GM18519 (cell line): ENCODE results near the gene RASL11B.

Experiments
- ATAC-seq: cut with Tn5 transposase; IDR thresholded peaks from one replicate; pipeline ENCODE4 v1.9.1; 2021; ENCODE audit warnings: mild to moderate bottlenecking, moderate library complexity; ENCODE audit not compliant: unreplicated experiment, low FRiP score

RASL11B gene

DNA sequence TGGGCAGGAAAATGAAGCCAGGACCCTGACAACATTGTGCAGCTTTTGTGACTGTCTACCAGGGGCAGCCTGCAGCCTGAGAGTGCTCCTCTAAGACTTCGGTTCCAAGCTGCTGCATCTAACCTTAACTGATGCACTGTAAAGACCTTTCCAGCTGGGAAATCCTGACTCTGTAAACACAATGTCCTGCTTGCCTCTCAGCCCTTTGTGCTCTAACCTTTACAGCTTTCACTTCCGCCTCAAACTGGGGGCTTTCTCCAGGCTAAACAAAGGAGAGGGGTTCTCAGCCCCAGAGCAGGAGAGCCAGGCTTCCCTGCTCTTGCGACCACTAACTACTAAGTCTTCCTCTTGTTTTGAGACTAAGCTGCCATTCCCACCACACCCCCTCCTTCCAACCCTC is 19.3 kb upstream of the RASL11B start:
- ATAC-seq: no peak

- no peak for ATAC-seq
Observed at GRCh38 chr4:52843351-52843750, 18.8 kb upstream of the RASL11B start.

DNA sequence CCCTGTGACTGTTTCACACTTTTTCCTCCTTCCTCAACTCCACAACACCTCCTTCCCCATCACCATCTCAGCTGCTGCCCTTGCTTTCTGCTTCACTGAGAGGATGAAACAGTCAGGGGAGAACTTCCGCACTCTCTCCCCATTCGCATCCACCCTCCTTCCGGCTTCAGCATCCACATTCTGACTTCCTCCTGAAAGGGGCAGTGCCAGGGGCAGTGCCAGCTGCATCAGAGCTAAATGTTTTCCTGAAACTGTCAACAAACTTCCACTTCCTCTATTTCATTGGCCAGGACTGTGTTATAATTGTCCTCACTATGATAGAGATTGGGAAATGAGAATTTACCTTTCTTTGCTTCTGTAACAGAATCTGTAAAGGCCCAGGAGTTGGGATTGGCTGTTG is 18.2 kb upstream of the RASL11B start:
- no peak for ATAC-seq

- ATAC-seq: no peak
Observed at GRCh38 chr4:52844596-52844995, 17.5 kb upstream of the RASL11B start.

DNA sequence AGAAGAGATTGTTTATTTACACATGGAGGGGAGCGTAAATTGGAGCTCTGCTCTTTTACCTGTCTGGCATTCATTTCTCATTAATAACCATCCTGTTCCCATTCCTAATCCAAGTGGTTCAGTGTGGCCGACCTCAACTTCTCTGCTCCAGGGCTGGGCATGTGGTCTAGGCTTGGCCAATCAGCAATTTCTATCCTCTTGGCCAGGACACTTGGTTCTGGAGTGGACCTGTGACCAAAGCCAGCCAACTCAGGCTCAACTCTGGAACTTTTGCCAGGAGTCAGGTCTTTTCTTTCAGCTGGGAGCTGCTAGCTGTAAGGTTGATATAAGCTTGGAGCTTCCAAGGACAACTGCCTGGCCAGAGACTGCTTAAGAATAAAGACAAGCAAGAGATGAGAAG is 15.6 kb upstream of the RASL11B start:
- no peak for ATAC-seq

DNA sequence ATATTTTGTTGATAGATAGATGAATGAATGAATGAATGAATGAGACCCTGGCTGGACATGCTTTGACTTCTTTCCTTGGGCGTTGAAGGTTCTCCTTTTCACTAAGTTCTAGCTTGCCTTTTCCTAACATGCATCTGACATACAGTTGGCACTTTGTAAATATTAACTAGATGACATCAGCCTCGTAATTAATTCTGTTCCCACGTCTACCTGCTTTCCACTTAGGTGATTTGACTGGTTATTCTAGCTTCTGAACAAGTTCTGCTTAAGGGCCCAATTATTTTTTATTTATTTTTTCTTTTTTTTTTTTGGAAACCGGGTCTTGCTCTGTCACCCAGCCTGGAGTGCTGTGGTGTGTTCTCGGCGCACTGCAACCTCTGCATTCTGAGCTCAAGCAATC is 13.9 kb upstream of the RASL11B start:
- ATAC-seq: no peak

DNA sequence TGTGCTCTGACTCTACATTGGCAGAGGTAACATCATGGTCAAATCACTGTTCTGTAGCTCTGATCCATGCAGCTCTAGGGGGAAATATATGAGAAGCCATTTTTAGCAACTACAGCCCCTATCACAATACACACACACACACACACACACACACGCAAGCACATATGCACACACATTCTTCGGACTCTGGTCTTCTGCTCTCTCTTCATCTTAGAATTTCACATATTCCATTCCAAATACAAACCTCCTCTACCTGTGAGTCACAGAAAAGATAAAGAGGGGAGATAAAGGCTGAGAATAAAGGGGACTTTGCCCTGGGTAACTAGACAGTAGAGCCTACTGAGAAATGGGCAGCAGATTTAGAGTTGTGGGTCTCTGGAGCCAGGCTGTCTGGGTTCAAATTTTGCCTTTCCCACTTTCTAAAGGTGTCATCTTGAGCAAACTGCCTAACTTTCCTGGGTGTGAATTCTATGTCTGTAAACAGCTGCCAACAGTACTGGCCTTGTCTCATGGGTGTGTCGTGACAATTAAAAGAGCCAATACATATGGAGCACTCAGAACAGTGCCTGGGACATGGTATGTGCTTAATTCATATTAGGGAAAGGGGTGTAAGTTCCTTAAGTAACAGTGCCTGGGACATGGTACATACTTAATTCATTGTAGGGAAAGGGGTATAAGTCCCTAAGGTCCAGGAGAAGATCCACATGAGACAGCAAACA is 11.6 kb upstream of the RASL11B start:
- ATAC-seq: no peak

GRCh38 chr4:52852041-52852440 is 10.1 kb upstream of the RASL11B start:
- ATAC-seq: no peak

GRCh38 chr4:52852711-52853110 is 9.4 kb upstream of the RASL11B start:
- no peak for ATAC-seq

DNA sequence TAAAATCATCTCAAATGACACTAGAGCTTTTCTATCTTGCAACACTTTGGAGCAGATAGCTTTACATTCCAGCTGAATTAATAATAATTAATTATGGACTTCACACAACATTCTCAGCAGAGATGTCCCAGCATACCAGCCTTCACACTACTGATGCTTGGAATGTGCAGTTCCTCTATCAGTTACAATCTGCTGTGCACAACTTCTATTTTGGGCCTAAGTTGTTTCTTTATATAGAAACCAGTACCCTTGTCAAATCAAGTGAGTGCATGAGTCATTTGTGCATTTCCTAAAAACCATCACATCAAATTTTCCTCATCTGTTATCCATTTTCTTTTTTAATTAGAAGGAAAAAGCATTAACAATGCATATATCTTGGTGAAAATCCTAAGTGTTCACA is 8.8 kb upstream of the RASL11B start:
- ATAC-seq: no peak

- peak; percentile 38 for ATAC-seq
Observed at GRCh38 chr4:52856801-52857200, 5.3 kb upstream of the RASL11B start.

- ATAC-seq: no peak
Observed at GRCh38 chr4:52860361-52860760, 1.8 kb upstream of the RASL11B start.

- no peak for ATAC-seq
Observed at GRCh38 chr4:52861171-52861823, 820 bp upstream of the RASL11B start.

DNA sequence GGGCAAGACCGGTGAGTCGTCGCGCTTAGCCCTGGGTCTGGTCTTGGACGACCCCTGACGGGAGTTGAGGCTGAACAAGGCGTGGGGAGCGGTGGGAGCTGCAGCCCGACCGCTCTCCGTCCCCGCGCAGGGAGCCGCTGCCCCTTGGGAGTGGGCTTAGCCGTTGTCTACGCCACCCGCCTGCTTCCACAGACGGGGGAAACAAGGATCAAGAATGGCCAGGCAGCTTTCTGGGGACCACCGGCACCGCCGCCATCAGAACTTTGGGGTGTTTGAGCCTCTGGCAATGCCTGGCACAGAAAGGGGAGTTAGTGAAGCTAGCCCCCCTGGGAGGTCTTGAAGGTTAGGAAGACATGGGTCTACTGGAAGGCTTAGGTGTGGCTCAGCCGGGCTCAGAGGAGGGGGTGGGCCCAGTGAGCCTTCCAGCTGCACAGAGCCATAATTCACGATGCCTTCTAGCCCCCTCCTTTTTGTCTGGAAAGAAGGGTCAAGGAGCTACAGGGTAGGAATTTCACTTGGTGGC is 583 bp downstream of the RASL11B start:
- no peak for ATAC-seq

DNA sequence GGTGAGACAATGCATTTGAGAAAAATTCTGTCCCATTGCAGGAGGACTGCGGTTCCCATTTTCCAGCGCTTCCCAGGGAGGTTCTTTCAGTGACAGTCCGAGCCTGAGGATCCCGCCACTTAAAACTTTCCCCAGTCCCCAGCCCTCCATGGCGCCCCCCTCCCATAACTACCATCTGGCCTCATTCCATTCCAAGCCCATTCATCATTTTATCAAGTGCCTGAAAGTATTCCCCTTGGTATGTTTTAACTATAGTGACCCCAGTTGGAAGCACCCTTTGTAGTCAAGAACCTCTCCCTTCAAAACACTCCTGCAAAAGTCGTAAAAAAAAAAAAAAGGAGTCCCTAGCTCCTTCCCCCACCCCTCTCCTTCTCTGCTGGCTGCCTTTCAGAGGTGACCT is 1.2 kb downstream of the RASL11B start:
- ATAC-seq: no peak

DNA sequence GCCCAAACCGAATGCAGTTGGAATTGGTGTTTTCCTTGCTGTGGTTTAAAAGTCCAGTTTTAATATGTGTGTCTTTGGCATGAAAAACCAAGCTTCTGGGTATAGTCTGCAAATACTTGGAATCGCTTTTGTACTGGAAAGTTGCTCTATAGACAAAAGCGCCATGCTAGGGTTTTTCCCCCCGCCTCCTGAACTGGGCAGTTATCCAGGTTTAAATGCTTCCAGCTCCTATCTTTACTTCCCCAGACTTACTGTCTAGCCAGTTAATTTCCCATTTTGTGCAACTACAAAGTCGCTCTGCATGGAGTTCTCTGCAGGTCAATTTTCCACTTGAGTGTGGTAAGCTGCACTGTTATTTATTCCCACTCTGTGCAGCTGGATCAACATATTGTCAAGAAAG is 2.7 kb downstream of the RASL11B start:
- ATAC-seq: no peak

GRCh38 chr4:52865300-52865699 is 3.2 kb downstream of the RASL11B start:
- no peak for ATAC-seq

DNA sequence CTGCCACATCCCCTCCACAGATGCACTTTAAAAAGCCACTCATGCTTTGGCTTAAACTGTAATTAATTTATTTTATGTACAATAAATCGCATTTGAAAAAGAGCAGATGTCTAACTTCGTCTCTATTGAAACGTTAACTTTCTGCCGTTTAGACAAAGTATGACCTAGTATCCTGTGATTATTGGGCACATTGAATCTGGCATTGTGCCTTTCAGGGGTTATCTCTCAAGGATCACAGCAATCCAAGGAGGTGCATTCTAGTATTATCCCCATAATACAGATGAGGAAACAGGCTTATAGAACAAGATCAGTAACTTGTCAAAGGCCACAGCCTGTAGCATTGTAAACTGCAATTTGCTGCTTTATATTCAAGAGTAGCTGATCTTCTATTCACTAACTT is 4.6 kb downstream of the RASL11B start:
- no peak for ATAC-seq

- ATAC-seq: no peak
Observed at GRCh38 chr4:52867163-52867562, 5.0 kb downstream of the RASL11B start.

GRCh38 chr4:52868133-52868532 is 6.0 kb downstream of the RASL11B start:
- ATAC-seq: no peak

DNA sequence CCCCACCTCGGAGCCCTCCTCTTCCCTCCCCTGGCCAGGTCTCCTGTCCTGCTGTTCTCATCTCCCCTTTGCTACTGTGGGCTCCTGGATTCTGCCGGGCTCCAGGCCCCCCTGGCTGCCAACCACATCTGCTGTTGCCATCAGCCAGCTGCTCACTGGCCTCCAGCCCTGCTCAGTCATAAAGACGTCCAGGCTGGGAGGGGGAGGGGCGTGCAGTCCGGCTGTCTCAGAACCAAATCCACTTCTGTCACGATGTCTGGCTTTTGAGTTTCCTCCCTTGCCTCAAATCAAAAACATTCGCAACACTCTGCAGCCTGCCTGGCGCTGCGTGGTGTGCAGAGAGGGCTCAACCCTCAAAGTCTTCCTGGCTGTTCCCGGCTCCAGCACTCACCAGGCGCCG is 7.1 kb downstream of the RASL11B start:
- no peak for ATAC-seq

DNA sequence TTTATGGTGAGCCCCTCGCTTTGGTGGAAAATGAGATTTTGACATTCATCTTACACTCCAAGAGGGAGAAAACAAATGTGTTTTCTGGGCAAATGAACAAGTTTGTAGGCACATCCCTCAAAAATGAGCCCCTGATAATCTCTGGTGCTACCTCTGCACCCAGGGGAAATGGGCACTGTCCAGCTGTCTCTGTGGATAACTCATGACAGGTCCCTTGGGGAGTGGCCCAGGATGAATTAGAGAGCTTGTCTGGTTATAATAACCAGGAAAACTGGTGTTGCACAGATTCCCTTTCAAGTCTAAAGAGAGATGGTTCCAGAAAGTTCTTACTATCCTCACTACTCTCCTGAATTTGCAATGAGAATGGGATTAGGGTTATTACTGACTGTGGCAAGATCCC is 7.5 kb downstream of the RASL11B start:
- no peak for ATAC-seq
